Activated naive CD4-positive, alpha-beta T cell treated with anti-CD3 and anti-CD28 coated beads, Interleukin-2, amount 50 U/mL, for 24 hours (primary cell): Measurements from ENCODE around the gene JARID2.

Source experiments
- H3K27ac Mint-ChIP-seq: one replicate; pipeline ENCODE4 v1.8.0; 2021; ENCODE audit warnings: mild to moderate bottlenecking, mixed read lengths
- H3K27me3 Mint-ChIP-seq: one replicate; pipeline ENCODE4 v1.8.0; 2021; ENCODE audit warnings: mixed read lengths
- H3K36me3 Mint-ChIP-seq: one replicate; pipeline ENCODE4 v1.8.0; 2021; ENCODE audit warnings: mixed read lengths
- H3K4me1 Mint-ChIP-seq: one replicate; pipeline ENCODE4 v1.8.0; 2021; ENCODE audit warnings: mixed read lengths
- H3K4me3 Mint-ChIP-seq: one replicate; pipeline ENCODE4 v1.8.0; 2021; ENCODE audit warnings: mild to moderate bottlenecking, mixed read lengths
- H3K9me3 Mint-ChIP-seq: one replicate; pipeline ENCODE4 v1.8.0; 2021; ENCODE audit warnings: mixed read lengths

JARID2 gene

GRCh38 chr6:15518057-15518456, 272.2 kb downstream of the JARID2 start:
- peaks cover 17% of the 10 kb centered on the region for H3K36me3 Mint-ChIP-seq
- no peaks in the 10 kb centered on the region for H3K27me3 Mint-ChIP-seq
- no peak overlapping the region for H3K4me3 Mint-ChIP-seq
- peaks cover 5% of the 10 kb centered on the region for H3K4me1 Mint-ChIP-seq
- no peak overlapping the region for H3K27ac Mint-ChIP-seq
- no peaks in the 10 kb centered on the region for H3K9me3 Mint-ChIP-seq

GRCh38 chr6:15518878-15519277, 273.0 kb downstream of the JARID2 start:
- Mint-ChIP-seq H3K36me3 (peaks cover 17% of the 10 kb centered on the region), H3K4me3 (no peak overlapping the region), H3K9me3 (no peaks in the 10 kb centered on the region), H3K4me1 (peaks cover 5% of the 10 kb centered on the region), H3K27me3 (no peaks in the 10 kb centered on the region), H3K27ac (peak overlapping the region; percentile 37)

GRCh38 chr6:15519681-15520080, 273.8 kb downstream of the JARID2 start:
- Mint-ChIP-seq H3K9me3 (no peaks in the 10 kb centered on the region), H3K27ac (no peak overlapping the region), H3K27me3 (no peaks in the 10 kb centered on the region), H3K4me3 (no peak overlapping the region), H3K36me3 (peaks cover 22% of the 10 kb centered on the region), H3K4me1 (peaks cover 3% of the 10 kb centered on the region)

GRCh38 chr6:15520626-15521203, 274.8 kb downstream of the JARID2 start:
- Mint-ChIP-seq H3K27ac (no peak overlapping the region), H3K9me3 (no peaks in the 10 kb centered on the region), H3K27me3 (no peaks in the 10 kb centered on the region), H3K4me1 (peaks cover 5% of the 10 kb centered on the region), H3K36me3 (peaks cover 22% of the 10 kb centered on the region), H3K4me3 (no peak overlapping the region)

GRCh38 chr6:15521582-15521981, 275.7 kb downstream of the JARID2 start:
- peaks cover 13% of the 10 kb centered on the region for H3K4me1 Mint-ChIP-seq
- H3K9me3 Mint-ChIP-seq, result no peaks in the 10 kb centered on the region
- H3K36me3 Mint-ChIP-seq, result peaks cover 26% of the 10 kb centered on the region

GRCh38 chr6:15522026-15522425, 276.2 kb downstream of the JARID2 start:
- Mint-ChIP-seq H3K4me3 (no peak overlapping the region), H3K36me3 (peaks cover 30% of the 10 kb centered on the region), H3K27me3 (no peaks in the 10 kb centered on the region), H3K27ac (no peak overlapping the region), H3K9me3 (no peaks in the 10 kb centered on the region), H3K4me1 (peaks cover 17% of the 10 kb centered on the region)

More at GRCh38 chr6:15521582-15521981, 275.7 kb downstream of the JARID2 start:
- no peak overlapping the region for H3K27ac Mint-ChIP-seq
- H3K27me3 Mint-ChIP-seq, result no peaks in the 10 kb centered on the region
- no peak overlapping the region for H3K4me3 Mint-ChIP-seq

GRCh38 chr6:15522427-15522826, 276.6 kb downstream of the JARID2 start:
- Mint-ChIP-seq H3K4me3 (no peak overlapping the region), H3K9me3 (no peaks in the 10 kb centered on the region), H3K4me1 (peaks cover 21% of the 10 kb centered on the region), H3K27ac (peak overlapping the region; percentile 8), H3K27me3 (no peaks in the 10 kb centered on the region), H3K36me3 (peaks cover 31% of the 10 kb centered on the region)

GRCh38 chr6:15522856-15523529, 277.1 kb downstream of the JARID2 start:
- Mint-ChIP-seq H3K27me3 (no peaks in the 10 kb centered on the region), H3K4me1 (peaks cover 22% of the 10 kb centered on the region), H3K27ac (peak overlapping the region; percentile 81), H3K4me3 (no peak overlapping the region), H3K9me3 (no peaks in the 10 kb centered on the region), H3K36me3 (peaks cover 34% of the 10 kb centered on the region)

- no peaks in the 10 kb centered on the region for H3K9me3 Mint-ChIP-seq
- H3K36me3 Mint-ChIP-seq, result peaks cover 40% of the 10 kb centered on the region
- H3K27ac Mint-ChIP-seq, result peak overlapping the region; percentile 59
- H3K27me3 Mint-ChIP-seq, result no peaks in the 10 kb centered on the region
- H3K4me1 Mint-ChIP-seq, result peaks cover 22% of the 10 kb centered on the region
- no peak overlapping the region for H3K4me3 Mint-ChIP-seq
Measured at GRCh38 chr6:15523679-15524630, 278.1 kb downstream of the JARID2 start.

GRCh38 chr6:15524861-15525401, 279.1 kb downstream of the JARID2 start:
- Mint-ChIP-seq H3K27ac (no peak overlapping the region), H3K36me3 (peaks cover 39% of the 10 kb centered on the region), H3K4me3 (no peak overlapping the region), H3K9me3 (no peaks in the 10 kb centered on the region), H3K4me1 (peaks cover 22% of the 10 kb centered on the region), H3K27me3 (no peaks in the 10 kb centered on the region)

GRCh38 chr6:15526212-15526701, 280.4 kb downstream of the JARID2 start:
- H3K27ac Mint-ChIP-seq, result no peak overlapping the region
- H3K36me3 Mint-ChIP-seq, result peaks cover 37% of the 10 kb centered on the region
- no peaks in the 10 kb centered on the region for H3K9me3 Mint-ChIP-seq
- H3K4me1 Mint-ChIP-seq, result peaks cover 28% of the 10 kb centered on the region
- H3K4me3 Mint-ChIP-seq, result no peak overlapping the region
- H3K27me3 Mint-ChIP-seq, result no peaks in the 10 kb centered on the region

- H3K4me1 Mint-ChIP-seq, result peaks cover 28% of the 10 kb centered on the region
- no peak overlapping the region for H3K4me3 Mint-ChIP-seq
- H3K9me3 Mint-ChIP-seq, result no peaks in the 10 kb centered on the region
- H3K36me3 Mint-ChIP-seq, result peaks cover 43% of the 10 kb centered on the region
- H3K27ac Mint-ChIP-seq, result no peak overlapping the region
- H3K27me3 Mint-ChIP-seq, result no peaks in the 10 kb centered on the region
Measured at GRCh38 chr6:15527838-15528617, 282.2 kb downstream of the JARID2 start.

- H3K4me3 Mint-ChIP-seq, result no peak overlapping the region
- no peaks in the 10 kb centered on the region for H3K9me3 Mint-ChIP-seq
- no peaks in the 10 kb centered on the region for H3K27me3 Mint-ChIP-seq
- peaks cover 45% of the 10 kb centered on the region for H3K36me3 Mint-ChIP-seq
- no peak overlapping the region for H3K27ac Mint-ChIP-seq
- H3K4me1 Mint-ChIP-seq, result peaks cover 28% of the 10 kb centered on the region
Measured at GRCh38 chr6:15528870-15529269, 283.0 kb downstream of the JARID2 start.

- peaks cover 38% of the 10 kb centered on the region for H3K36me3 Mint-ChIP-seq
- peak overlapping the region; percentile 69 for H3K27ac Mint-ChIP-seq
- H3K27me3 Mint-ChIP-seq, result no peaks in the 10 kb centered on the region
- H3K4me1 Mint-ChIP-seq, result peaks cover 26% of the 10 kb centered on the region
- H3K4me3 Mint-ChIP-seq, result no peak overlapping the region
- no peaks in the 10 kb centered on the region for H3K9me3 Mint-ChIP-seq
Measured at GRCh38 chr6:15530411-15530810, 284.5 kb downstream of the JARID2 start.

GRCh38 chr6:15531973-15532372, 286.1 kb downstream of the JARID2 start:
- no peak overlapping the region for H3K4me3 Mint-ChIP-seq
- H3K27ac Mint-ChIP-seq, result peak overlapping the region; percentile 77

More at GRCh38 chr6:15531973-15532372, 286.1 kb downstream of the JARID2 start:
- Mint-ChIP-seq H3K36me3 (peaks cover 30% of the 10 kb centered on the region), H3K9me3 (no peaks in the 10 kb centered on the region), H3K27me3 (no peaks in the 10 kb centered on the region), H3K4me1 (peaks cover 11% of the 10 kb centered on the region)
